Endothelial cell of umbilical vein (primary cell): ENCODE measurements around the gene VGLL4. TPM values are rescaled to one million over a fixed set of nuclear protein-coding genes. Genes with fewer than 3 reads are reported as not detected.

Experiments
- BruUV-seq: library from RNA; stranded (reverse); fragments of 400-500 nt; replicated peaks from 2 replicates; lab custom pipeline; 2021; lab: Mats Ljungman, UMichigan
- CTCF ChIA-PET: fragments of 300-600, 350-600 bp; sonication (Branson Sonifier 250); formaldehyde crosslinking; loops from one replicate; lab custom pipeline; 2021; ENCODE audit warnings: antibody characterized with exemption, inconsistent platforms; lab: Charles Lee
- POLR2A ChIA-PET: fragments of 300-600, 350-600 bp; sonication (Branson Sonifier 250); formaldehyde crosslinking; loops from one replicate; lab custom pipeline; 2021; ENCODE audit warnings: antibody characterized with exemption, inconsistent platforms; lab: Charles Lee
- DNase-seq: peaks from one replicate; pipeline ENCODE4 v3.0.0-alpha.2; 2011; ENCODE audit warnings: low read depth, low spot score
- FAIRE-seq: peaks from 2 replicates; lab custom pipeline; 2011; peaks lifted over from hg19 to GRCh38; lab: Jason Lieb, UNC
- H2AFZ ChIP-seq: 2 replicates; pipeline ENCODE4 v1.6.0; 2012; ENCODE audit warnings: low read depth, low read length, control low read depth, inconsistent platforms
- H3K27ac ChIP-seq: 2 replicates; pipeline ENCODE4 v1.5.1; 2011; ENCODE audit warnings: low read depth, mild to moderate bottlenecking, control low read depth, low read length, moderate library complexity; ENCODE audit not compliant: insufficient read depth
- H3K27me3 ChIP-seq, 2 experiments: 2 replicates each; pipeline versions ENCODE4 v1.6.0 to v1.6.1; 2011; ENCODE audit warnings: low read length in 2 of 2, mixed read lengths in 1 of 2; ENCODE audit not compliant: control insufficient read depth in 2 of 2, insufficient read depth in 2 of 2
- H3K36me3 ChIP-seq, 2 experiments: 2 replicates in 1 of 2; 3 replicates in 1 of 2; pipeline ENCODE4 v1.5.1; 2011; ENCODE audit warnings: low read length in 2 of 2, mild to moderate bottlenecking in 1 of 2, moderate library complexity in 1 of 2; ENCODE audit not compliant: control insufficient read depth in 2 of 2, insufficient read depth in 2 of 2; ENCODE audit errors: extremely low read depth in 1 of 2
- H3K4me1 ChIP-seq: 3 replicates; pipeline ENCODE4 v1.5.1; 2011; ENCODE audit warnings: mild to moderate bottlenecking, low read length; ENCODE audit not compliant: control insufficient read depth, insufficient read depth; ENCODE audit errors: extremely low read depth
- H3K4me2 ChIP-seq: 2 replicates; pipeline ENCODE4 v1.6.1; 2011; ENCODE audit warnings: low read length, control low read depth, mixed read lengths; ENCODE audit not compliant: insufficient read depth
- H3K4me3 ChIP-seq, 3 experiments: fragments of 200-600 bp in 1 of 3; sonication (generic), shearing (Covaris generic) in 1 of 3; replicated peaks in 1 of 3; 2 replicates each; pipeline ENCODE4 v1.5.1; 2011 to 2016; ENCODE audit warnings: control low read depth in 3 of 3, low read length in 3 of 3, mild to moderate bottlenecking in 2 of 3, inconsistent platforms in 1 of 3, low read depth in 1 of 3, moderate library complexity in 1 of 3; ENCODE audit not compliant: insufficient read depth in 1 of 3
- H3K79me2 ChIP-seq: 2 replicates; pipeline ENCODE4 v1.6.0; 2012; ENCODE audit warnings: low read length, inconsistent platforms; ENCODE audit not compliant: control insufficient read depth, insufficient read depth
- H3K9ac ChIP-seq: replicated peaks from 2 replicates; pipeline ENCODE3; 2011; ENCODE audit warnings: low read length, control low read depth; ENCODE audit not compliant: insufficient read depth; ENCODE audit errors: extremely low read depth
- H3K9me1 ChIP-seq: replicated peaks from 3 replicates; pipeline ENCODE4 v1.6.0; 2011; ENCODE audit warnings: mild to moderate bottlenecking, low read length; ENCODE audit not compliant: control insufficient read depth, insufficient read depth; ENCODE audit errors: extremely low read depth
- H3K9me3 ChIP-seq: replicated peaks from 2 replicates; pipeline ENCODE4 v1.5.1; 2012; ENCODE audit warnings: low read length, inconsistent platforms; ENCODE audit not compliant: control insufficient read depth, insufficient read depth
- H4K20me1 ChIP-seq: replicated peaks from 2 replicates; pipeline ENCODE3; 2011; ENCODE audit warnings: mild to moderate bottlenecking, low read length; ENCODE audit not compliant: control insufficient read depth, insufficient read depth; ENCODE audit errors: extremely low read depth
- FOS ChIP-seq: IDR thresholded peaks from 2 replicates; pipeline ENCODE4 v1.6.1; 2011; ENCODE audit warnings: mild to moderate bottlenecking, low read length, moderate library complexity, borderline replicate concordance; ENCODE audit not compliant: insufficient read depth
- GATA2 ChIP-seq: IDR thresholded peaks from 2 replicates; pipeline ENCODE4 v1.7.0; 2011; ENCODE audit warnings: low read depth, mild to moderate bottlenecking, moderate library complexity, mixed read lengths, low read length; ENCODE audit not compliant: insufficient read length, insufficient read depth
- JUN ChIP-seq: IDR thresholded peaks from 2 replicates; pipeline ENCODE4 v1.6.1; 2011; ENCODE audit warnings: borderline replicate concordance, low read depth; ENCODE audit not compliant: insufficient read length, insufficient read depth
- MYC ChIP-seq: IDR thresholded peaks from one replicate; pipeline ENCODE4 v1.6.1; 2011; ENCODE audit warnings: mild to moderate bottlenecking, low read depth, low read length
- POLR2A ChIP-seq: IDR thresholded peaks from 2 replicates; pipeline ENCODE4 v1.6.1; 2012; ENCODE audit warnings: low read depth, mild to moderate bottlenecking, control low read depth, low read length
- dilution Hi-C: fragments of 300-500 bp; cut with MboI; formaldehyde crosslinking; loops from one replicate; pipeline ENCODE4 v1.15.0; 2019; ENCODE audit warnings: low sequenced_read_pairs; ENCODE audit not compliant: extremely low pct_ligation_motif_present
- intact Hi-C: fragments of 100-400 bp; cut with micrococcal nuclease; formaldehyde crosslinking; loops from one replicate; pipeline ENCODE4 v1.10.0; 2022
- polyA plus RNA-seq, 4 experiments: library from polyadenylated mRNA; depleted of rRNA in 3 of 4; stranded (reverse) in 3 of 4; unstranded in 1 of 4; fragments of >200 nt; gene quantifications; 2 replicates each; pipeline versions ENCODE4 v1.2.1 to v1.2.3, GENCODE V29; 2011 to 2012; ENCODE audit warnings: missing spikeins in 1 of 4
- total RNA-seq: library from RNA; stranded (reverse); gene quantifications from 2 replicates; pipeline ENCODE4 v1.2.3, GENCODE V29; 2021
- TF ChIP-seq, protein P1 (sequence below), 2 donors: IDR thresholded peaks; 1 replicate in 1 of 2; 2 replicates in 1 of 2; pipeline ENCODE4 v1.5.1; 2011; ENCODE audit warnings: low read length in 2 of 2, mild to moderate bottlenecking in 2 of 2, moderate library complexity in 2 of 2, control low read depth in 1 of 2, inconsistent platforms in 1 of 2, low read depth in 1 of 2; ENCODE audit not compliant: insufficient read depth in 1 of 2; ENCODE audit errors: extremely low read depth in 1 of 2
- TF ChIP-seq, protein P2 (sequence below): IDR thresholded peaks from 2 replicates; pipeline ENCODE4 v1.6.1; 2011; ENCODE audit not compliant: insufficient read depth, insufficient read length

VGLL4 gene
- total and polyA plus RNA-seq, 2 donors (not counting 3 experiments of a cell fraction or from before 2014, with no cell fraction given), result 67.0 to 78.9 TPM

DNA sequence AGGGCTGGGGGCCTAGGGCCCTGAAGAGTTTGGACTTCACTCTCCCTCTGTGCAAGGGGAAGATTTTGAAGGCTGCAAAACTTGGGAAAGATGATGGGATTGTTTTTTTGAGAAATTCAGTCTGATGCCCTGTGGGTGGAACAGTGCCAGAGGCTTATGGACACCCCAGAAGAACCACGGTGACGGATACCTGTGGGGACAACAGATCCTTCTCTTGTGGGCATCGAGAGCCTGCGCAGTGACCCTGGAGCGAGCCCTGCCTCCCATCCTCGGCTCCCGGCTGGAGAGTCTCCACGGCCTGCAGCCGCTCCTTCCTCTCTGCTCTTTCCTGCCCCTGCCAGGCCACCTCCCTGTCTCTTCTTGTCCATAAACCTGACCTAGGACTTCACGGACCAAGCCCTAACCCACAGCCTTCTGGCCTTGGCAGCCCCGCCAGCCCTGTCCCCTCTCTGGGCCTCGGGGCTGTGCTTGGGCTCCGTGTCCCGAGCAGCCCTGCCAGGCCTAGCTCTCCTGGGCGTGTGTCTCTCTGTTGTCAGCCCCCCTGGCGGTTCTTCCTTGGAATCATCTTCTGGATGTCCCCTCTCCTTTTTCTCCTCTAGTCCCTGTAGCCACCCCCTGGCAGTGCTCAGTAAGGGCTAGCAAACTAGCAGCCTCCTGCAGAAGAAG, 98.4 kb downstream of the VGLL4 start:
- Histone ChIP-seq H2AFZ (no peak overlapping the region), H3K36me3 (no peaks in the 10 kb centered on the region), H3K9ac (no peak overlapping the region), H3K79me2 (no peaks in the 10 kb centered on the region), H3K27ac (no peak overlapping the region), H3K4me2 (no peak overlapping the region), H3K4me1 (peaks cover 15% of the 10 kb centered on the region), H3K9me1 (no peaks in the 10 kb centered on the region), H3K9me3 (no peaks in the 10 kb centered on the region), H3K4me3 (no peak overlapping the region), H3K27me3 (no peaks in the 10 kb centered on the region), H4K20me1 (no peaks in the 10 kb centered on the region)
- dilution Hi-C loops (no loop called here), intact Hi-C loops (no loop called here)
- FAIRE-seq (peak; percentile 18), DNase-seq (no peak)
- BruUV-seq, result no TSS peak
- no peak for TF ChIP-seq GATA2
- TF ChIP-seq, protein P1, sequence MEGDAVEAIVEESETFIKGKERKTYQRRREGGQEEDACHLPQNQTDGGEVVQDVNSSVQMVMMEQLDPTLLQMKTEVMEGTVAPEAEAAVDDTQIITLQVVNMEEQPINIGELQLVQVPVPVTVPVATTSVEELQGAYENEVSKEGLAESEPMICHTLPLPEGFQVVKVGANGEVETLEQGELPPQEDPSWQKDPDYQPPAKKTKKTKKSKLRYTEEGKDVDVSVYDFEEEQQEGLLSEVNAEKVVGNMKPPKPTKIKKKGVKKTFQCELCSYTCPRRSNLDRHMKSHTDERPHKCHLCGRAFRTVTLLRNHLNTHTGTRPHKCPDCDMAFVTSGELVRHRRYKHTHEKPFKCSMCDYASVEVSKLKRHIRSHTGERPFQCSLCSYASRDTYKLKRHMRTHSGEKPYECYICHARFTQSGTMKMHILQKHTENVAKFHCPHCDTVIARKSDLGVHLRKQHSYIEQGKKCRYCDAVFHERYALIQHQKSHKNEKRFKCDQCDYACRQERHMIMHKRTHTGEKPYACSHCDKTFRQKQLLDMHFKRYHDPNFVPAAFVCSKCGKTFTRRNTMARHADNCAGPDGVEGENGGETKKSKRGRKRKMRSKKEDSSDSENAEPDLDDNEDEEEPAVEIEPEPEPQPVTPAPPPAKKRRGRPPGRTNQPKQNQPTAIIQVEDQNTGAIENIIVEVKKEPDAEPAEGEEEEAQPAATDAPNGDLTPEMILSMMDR (IDR thresholded peaks at IDR 0.05; ENCODE audit: extremely low read depth in 1 of 2, insufficient read depth in 1 of 2, low read depth in 1 of 2, low read length in 2 of 2), result no peak
- no peak for TF ChIP-seq POLR2A
- TF ChIP-seq MYC, result no peak
- TF ChIP-seq, protein P2, sequence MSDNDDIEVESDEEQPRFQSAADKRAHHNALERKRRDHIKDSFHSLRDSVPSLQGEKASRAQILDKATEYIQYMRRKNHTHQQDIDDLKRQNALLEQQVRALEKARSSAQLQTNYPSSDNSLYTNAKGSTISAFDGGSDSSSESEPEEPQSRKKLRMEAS, result no peak
- no peak for TF ChIP-seq JUN
- TF ChIP-seq FOS, result no peak
- ChIA-PET CTCF (no interaction called here), POLR2A (interaction anchor here (0.7 kb wide), 1 partner anchor 445 kb away, joined by 10 read pairs; no protein-coding TSS in a partner anchor)
